ENCODE measurements around the gene TEX28. TPM values are rescaled to one million over a fixed set of nuclear protein-coding genes. Genes with fewer than 3 reads are reported as not detected.

The TEX28 gene
- total and polyA plus RNA-seq, 2 experiments from 2014 or later, result not detected

GRCh38 chrX:154304846-154305245 is 9.9 kb upstream of the TEX28 start:
- H3K36me3 Mint-ChIP-seq (ENCODE audit: low read depth), result no peaks in the 10 kb centered on the region
- DNase-seq (ENCODE audit: low spot score), result no peak
- peaks cover 6% of the 10 kb centered on the region for H3K27me3 Mint-ChIP-seq (ENCODE audit: insufficient read depth, low read depth, poor library complexity)
- H3K4me1 Mint-ChIP-seq, result peaks cover 13% of the 10 kb centered on the region; the same call in 2 of the 3 replicates
- H3K4me1 ChIP-seq (ENCODE audit: insufficient read depth), result no peaks in the 10 kb centered on the region
- no peaks in the 10 kb centered on the region for H3K9me2 ChIP-seq (ENCODE audit: insufficient read depth)
- no peaks in the 10 kb centered on the region for H3K79me2 ChIP-seq (replicated peaks; ENCODE audit: insufficient read depth)
- H2AFZ ChIP-seq, result no peak overlapping the region
- no peaks in the 10 kb centered on the region for H3K9me3 Mint-ChIP-seq
- H4K20me1 ChIP-seq (replicated peaks; ENCODE audit: insufficient read depth), result no peaks in the 10 kb centered on the region
- ATAC-seq, result peak; percentile 37; the same call in 1 of the 3 replicates
- no peak overlapping the region for H3K27ac ChIP-seq (ENCODE audit: low read depth)
- no peaks in the 10 kb centered on the region for H3K36me3 ChIP-seq (ENCODE audit: insufficient read depth)
- H3K27me3 ChIP-seq (ENCODE audit: insufficient read depth), result no peaks in the 10 kb centered on the region
- TF ChIP-seq EZH2 (IDR thresholded peaks at IDR 0.05; ENCODE audit: low read depth, unreplicated experiment) (no peak), ZNF114 (CRISPR knock-in tag; IDR thresholded peaks at IDR 0.05) (no peak), NANOG (IDR thresholded peaks at IDR 0.05; ENCODE audit: borderline replicate concordance) (no peak), STAT1 (IDR thresholded peaks at IDR 0.05; ENCODE audit: unreplicated experiment) (no peak), CREB1 (CRISPR knock-in tag; IDR thresholded peaks at IDR 0.05; ENCODE audit: low read depth) (no peak), ZNF462 (CRISPR knock-in tag; IDR thresholded peaks at IDR 0.05) (no peak)
- TF ChIP-seq, protein P1, sequence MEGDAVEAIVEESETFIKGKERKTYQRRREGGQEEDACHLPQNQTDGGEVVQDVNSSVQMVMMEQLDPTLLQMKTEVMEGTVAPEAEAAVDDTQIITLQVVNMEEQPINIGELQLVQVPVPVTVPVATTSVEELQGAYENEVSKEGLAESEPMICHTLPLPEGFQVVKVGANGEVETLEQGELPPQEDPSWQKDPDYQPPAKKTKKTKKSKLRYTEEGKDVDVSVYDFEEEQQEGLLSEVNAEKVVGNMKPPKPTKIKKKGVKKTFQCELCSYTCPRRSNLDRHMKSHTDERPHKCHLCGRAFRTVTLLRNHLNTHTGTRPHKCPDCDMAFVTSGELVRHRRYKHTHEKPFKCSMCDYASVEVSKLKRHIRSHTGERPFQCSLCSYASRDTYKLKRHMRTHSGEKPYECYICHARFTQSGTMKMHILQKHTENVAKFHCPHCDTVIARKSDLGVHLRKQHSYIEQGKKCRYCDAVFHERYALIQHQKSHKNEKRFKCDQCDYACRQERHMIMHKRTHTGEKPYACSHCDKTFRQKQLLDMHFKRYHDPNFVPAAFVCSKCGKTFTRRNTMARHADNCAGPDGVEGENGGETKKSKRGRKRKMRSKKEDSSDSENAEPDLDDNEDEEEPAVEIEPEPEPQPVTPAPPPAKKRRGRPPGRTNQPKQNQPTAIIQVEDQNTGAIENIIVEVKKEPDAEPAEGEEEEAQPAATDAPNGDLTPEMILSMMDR (conservative IDR thresholded peaks at IDR 0.05; ENCODE audit: low read depth in 2 of 2), result no peak
- TF ChIP-seq, protein P2, sequence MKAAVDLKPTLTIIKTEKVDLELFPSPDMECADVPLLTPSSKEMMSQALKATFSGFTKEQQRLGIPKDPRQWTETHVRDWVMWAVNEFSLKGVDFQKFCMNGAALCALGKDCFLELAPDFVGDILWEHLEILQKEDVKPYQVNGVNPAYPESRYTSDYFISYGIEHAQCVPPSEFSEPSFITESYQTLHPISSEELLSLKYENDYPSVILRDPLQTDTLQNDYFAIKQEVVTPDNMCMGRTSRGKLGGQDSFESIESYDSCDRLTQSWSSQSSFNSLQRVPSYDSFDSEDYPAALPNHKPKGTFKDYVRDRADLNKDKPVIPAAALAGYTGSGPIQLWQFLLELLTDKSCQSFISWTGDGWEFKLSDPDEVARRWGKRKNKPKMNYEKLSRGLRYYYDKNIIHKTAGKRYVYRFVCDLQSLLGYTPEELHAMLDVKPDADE (IDR thresholded peaks at IDR 0.05), result no peak
- TF ChIP-seq, protein P3, sequence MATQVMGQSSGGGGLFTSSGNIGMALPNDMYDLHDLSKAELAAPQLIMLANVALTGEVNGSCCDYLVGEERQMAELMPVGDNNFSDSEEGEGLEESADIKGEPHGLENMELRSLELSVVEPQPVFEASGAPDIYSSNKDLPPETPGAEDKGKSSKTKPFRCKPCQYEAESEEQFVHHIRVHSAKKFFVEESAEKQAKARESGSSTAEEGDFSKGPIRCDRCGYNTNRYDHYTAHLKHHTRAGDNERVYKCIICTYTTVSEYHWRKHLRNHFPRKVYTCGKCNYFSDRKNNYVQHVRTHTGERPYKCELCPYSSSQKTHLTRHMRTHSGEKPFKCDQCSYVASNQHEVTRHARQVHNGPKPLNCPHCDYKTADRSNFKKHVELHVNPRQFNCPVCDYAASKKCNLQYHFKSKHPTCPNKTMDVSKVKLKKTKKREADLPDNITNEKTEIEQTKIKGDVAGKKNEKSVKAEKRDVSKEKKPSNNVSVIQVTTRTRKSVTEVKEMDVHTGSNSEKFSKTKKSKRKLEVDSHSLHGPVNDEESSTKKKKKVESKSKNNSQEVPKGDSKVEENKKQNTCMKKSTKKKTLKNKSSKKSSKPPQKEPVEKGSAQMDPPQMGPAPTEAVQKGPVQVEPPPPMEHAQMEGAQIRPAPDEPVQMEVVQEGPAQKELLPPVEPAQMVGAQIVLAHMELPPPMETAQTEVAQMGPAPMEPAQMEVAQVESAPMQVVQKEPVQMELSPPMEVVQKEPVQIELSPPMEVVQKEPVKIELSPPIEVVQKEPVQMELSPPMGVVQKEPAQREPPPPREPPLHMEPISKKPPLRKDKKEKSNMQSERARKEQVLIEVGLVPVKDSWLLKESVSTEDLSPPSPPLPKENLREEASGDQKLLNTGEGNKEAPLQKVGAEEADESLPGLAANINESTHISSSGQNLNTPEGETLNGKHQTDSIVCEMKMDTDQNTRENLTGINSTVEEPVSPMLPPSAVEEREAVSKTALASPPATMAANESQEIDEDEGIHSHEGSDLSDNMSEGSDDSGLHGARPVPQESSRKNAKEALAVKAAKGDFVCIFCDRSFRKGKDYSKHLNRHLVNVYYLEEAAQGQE (IDR thresholded peaks at IDR 0.05; ENCODE audit: unreplicated experiment), result no peak
- no peak overlapping the region for H3K27ac Mint-ChIP-seq
- no peak overlapping the region for H3K4me2 ChIP-seq
- H3K4me3 ChIP-seq, result no peak overlapping the region
- H3F3A ChIP-seq (replicated peaks; ENCODE audit: low read depth), result no peaks in the 10 kb centered on the region
- H3K4me3 Mint-ChIP-seq, result no peak overlapping the region
